GM12891 (cell line): ENCODE results near the gene ZNF234.
"Not testable (repeated sequence)": the region's sequence is repeated elsewhere in the genome, so short reads cannot be mapped to it uniquely, and the experiment has no call there.

Source experiments
- DNase-seq: peaks from one replicate; pipeline ENCODE4 v3.0.0; 2011; ENCODE audit warnings: low spot score; ENCODE audit not compliant: insufficient read length
- FAIRE-seq: peaks from 2 replicates; lab custom pipeline; 2011; peaks lifted over from hg19 to GRCh38; lab: Jason Lieb, UNC
- PAX5 ChIP-seq: IDR thresholded peaks from 2 replicates; pipeline ENCODE4 v1.6.1; 2011; ENCODE audit warnings: low read length, moderate library complexity, mild to moderate bottlenecking; ENCODE audit not compliant: insufficient read depth, severe bottlenecking
- POLR2A ChIP-seq: IDR thresholded peaks from 2 replicates; pipeline ENCODE4 v1.6.1; 2011; ENCODE audit warnings: low read depth, low read length, control low read depth
- POLR2AphosphoS5 ChIP-seq: IDR thresholded peaks from 2 replicates; pipeline ENCODE4 v1.6.1; 2011; ENCODE audit warnings: low read depth, low read length, control low read depth
- POU2F2 ChIP-seq: IDR thresholded peaks from 2 replicates; pipeline ENCODE4 v1.6.1; 2011; ENCODE audit warnings: low read depth, mild to moderate bottlenecking, control low read depth, low read length, moderate library complexity
- SPI1 ChIP-seq: IDR thresholded peaks from 2 replicates; pipeline ENCODE4 v1.6.1; 2011; ENCODE audit warnings: low read depth, low read length, control low read depth
- TAF1 ChIP-seq: IDR thresholded peaks from 2 replicates; pipeline ENCODE4 v1.6.1; 2011; ENCODE audit warnings: low read depth, low read length, control low read depth

The ZNF234 gene

DNA sequence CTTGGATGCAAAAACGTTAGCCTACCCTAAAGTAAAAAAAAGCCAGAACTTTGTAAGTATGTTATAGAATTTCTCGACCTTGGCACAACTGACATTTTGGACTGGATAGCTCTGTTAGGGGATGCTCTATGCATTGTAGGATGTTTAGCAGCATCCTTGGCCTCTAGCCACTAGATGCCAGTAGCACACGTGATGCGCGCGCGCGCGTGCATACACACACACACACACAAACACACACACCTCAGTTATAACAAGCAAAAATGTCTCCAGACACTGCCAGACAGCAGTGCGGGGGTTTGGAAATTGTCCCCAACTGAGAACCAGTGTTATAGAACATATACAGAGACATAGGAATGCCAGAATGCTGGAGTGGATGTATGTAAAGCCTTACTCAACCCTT, 40.8 kb downstream of the ZNF234 start:
- DNase-seq (no peak), FAIRE-seq (no peak)
- TF ChIP-seq POLR2AphosphoS5 (no peak), TAF1 (no peak), PAX5 (no peak), SPI1 (no peak), POU2F2 (no peak), POLR2A (no peak)

DNA sequence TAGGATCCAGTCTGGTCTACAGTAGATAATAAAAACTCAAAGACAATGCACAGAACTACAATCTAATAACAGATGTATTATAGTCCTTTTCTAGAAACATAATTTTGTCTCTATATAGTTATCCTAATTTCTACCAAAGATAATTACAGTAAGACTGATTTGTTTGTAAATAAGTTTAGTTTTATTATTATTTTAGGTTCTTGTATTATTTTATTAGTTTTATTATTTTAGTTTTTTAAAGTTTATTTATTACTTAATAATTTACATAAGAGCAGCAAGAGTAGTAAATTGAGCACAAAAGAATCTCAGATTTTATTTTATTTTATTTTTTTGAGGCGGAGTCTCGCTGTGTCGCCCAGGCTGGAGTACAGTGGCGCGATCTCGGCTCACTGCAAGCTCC, 48.7 kb downstream of the ZNF234 start:
- no peak for TF ChIP-seq TAF1
- no peak for TF ChIP-seq PAX5
- TF ChIP-seq SPI1 = no peak
- no peak for TF ChIP-seq POU2F2
- TF ChIP-seq POLR2AphosphoS5 = no peak
- TF ChIP-seq POLR2A = no peak
- DNase-seq (no peak), FAIRE-seq (no peak)

DNA sequence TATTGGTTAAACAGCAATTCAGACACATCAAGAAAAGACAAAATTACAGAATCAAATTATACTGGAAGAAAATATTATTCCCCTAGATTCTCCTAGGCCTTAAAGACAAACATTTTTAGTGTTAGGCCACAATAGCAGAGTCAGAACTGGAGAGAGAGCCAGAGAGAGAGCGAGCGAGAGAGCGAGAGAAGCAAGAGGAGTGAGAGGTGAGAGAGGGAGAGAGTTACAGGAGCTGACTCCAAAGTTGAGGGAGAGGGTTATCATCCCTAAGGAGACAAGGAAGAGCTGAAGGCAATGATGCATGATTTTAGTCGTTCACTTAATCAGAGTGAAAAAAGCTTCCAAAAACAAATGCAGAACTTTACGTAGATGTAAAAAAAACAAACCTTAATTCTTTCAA, 50.8 kb downstream of the ZNF234 start:
- no peak for DNase-seq
- no peak for FAIRE-seq
- no peak for TF ChIP-seq POU2F2

DNA sequence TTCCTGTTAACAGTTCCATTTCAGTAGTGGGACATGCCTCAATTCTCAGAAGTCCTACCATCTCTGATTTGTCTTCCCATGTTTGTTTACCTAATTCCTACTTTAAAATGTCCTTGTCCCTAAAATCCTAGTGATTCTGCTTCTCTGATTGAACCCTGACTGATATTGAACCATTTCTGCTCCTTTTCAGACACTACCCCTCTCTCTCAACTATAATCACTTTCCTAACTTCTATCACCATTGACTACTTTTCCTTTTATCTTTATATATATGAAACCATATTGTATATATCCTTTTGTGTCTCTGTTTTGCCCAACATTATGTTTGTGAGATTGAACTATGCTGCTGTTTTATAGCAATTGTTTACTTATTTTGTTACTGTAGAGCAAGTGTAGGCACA, 55.4 kb downstream of the ZNF234 start:
- TF ChIP-seq TAF1 (no peak), POLR2A (no peak), SPI1 (no peak), POU2F2 (no peak), PAX5 (no peak), POLR2AphosphoS5 (no peak)
- FAIRE-seq = no peak
- DNase-seq = no peak

DNA sequence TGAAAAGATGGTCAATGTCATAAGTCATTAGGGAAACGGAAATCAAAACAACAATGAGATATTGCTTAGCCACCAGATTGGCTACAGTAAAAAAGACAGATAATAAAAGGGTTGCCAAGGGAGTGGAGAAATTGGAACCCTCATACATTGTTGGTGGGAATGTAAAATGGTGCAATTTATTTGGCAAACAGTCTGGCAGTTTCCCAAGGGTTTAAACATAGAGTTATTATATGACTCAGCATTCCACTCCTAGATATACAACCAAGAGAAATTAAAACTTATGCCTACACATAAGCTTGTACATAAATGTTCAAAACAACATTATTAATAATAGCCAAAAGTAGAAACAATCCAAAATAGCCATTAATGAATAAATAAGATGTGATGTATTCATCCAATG, 61.1 kb downstream of the ZNF234 start:
- no peak for FAIRE-seq

DNA sequence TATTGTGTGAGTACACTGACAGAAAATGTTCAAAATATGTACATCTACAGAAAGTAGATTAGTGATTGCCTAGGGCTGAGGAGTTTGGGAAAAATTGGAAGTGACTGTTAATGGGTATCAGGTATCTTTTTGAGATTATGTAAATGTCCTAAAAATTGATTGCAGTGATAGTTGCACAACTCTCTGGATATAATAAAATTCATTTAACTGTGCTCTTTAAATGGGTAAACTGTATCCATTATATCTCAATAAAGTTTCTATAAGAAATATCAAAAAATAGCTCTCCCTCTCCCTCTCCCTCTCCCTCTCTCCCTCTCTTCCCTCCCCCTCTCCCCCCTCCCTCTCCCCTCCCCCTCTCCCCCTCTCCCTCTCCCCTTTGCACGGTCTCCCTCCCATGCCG, 61.6 kb downstream of the ZNF234 start:
- TF ChIP-seq PAX5 (no peak), TAF1 (no peak), POLR2AphosphoS5 (no peak), SPI1 (no peak), POU2F2 (no peak), POLR2A (no peak)
- no peak for DNase-seq
- FAIRE-seq = no peak

More for the DNA sequence above, 61.1 kb downstream of the ZNF234 start:
- no peak for DNase-seq
- TF ChIP-seq PAX5 (no peak), POLR2AphosphoS5 (no peak), POU2F2 (no peak), SPI1 (no peak), TAF1 (no peak)

DNA sequence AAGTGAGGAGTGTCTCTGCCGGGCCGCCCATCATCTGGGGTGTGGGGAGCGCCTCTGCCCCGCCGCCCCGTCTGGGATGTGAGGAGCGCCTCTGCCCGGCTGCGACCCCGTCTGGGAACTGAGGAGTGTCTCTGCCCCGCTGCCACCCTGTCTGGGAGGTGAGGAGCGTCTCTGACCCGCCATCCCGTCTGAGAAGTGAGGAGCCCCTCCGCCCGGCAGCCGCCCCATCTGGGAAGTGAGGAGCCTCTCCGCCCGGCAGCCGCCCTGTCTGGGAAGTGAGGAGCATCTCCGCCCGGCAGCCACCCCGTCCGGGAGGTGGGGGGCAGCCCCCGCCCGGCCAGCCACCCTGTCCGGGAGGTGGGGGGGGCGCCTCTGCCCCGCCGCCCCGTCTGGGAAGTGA, 62.5 kb downstream of the ZNF234 start:
- DNase-seq, FAIRE-seq: not testable (repeated sequence)

DNA sequence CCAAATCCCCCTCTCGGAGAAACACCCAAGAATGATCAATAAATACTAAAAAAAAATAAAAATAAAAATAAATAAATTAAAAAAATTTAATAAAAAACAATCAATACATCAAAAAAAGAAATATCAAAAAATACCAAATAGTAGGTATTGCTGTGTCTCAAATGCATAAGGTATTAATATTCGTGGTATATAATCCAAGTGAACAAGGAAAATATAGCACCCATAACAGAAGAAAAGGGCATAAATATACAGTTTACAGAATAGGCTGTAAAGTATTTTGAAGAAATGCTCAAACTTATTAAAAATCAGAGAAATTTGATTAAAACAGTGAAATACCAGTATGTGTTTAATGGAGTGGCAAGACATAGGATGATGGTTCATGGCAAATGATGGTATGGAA, 63.4 kb downstream of the ZNF234 start:
- TF ChIP-seq PAX5 = no peak
- TF ChIP-seq SPI1 = no peak
- TF ChIP-seq POU2F2 = no peak
- no peak for TF ChIP-seq POLR2AphosphoS5
- TF ChIP-seq POLR2A = no peak
- no peak for TF ChIP-seq TAF1
- DNase-seq = no peak
- FAIRE-seq = no peak

DNA sequence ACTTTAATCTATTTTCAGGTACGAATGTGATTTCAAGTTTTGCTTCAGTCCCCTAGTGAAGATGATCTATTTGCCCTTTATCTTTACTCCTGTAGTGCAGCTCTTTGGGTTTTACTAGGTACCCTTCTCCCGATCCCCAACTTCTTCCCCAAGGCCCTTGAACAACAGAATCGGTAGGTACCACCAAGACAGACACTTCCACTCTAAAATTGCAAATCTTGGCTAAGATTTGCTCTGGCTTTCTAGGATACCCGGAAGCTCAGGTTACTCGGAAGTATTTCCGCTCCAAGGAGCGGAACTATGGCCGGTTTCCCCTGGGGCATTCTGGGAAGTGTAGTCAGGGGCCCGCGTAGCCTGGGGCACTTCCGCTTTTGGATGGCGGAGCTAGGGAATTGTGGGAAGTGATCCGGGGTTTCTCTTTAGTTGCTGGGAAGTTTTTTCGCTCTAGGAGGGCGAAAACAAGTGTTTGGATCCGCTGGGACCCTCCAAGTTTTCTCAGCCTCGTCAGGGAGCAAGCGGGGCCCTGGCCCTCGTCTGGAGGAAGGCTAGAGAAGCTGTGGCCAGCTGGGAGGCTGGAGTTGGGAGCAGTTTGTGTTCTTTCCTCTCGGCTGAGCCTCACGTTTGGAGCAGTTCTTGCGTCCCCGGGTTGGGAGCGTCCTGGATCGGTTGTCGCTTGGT, 65.9 kb downstream of the ZNF234 start:
- 0 out of 2 replicates have a peak, but pooled peaks have one; percentile 43 for TF ChIP-seq POU2F2
- peak; percentile 75 for TF ChIP-seq TAF1
- TF ChIP-seq POLR2A = peak; percentile 59
- peak; percentile 49; the same call in 1 of the 2 replicates for TF ChIP-seq POLR2AphosphoS5
- peak; percentile 92 for TF ChIP-seq PAX5
- TF ChIP-seq SPI1 = peak; percentile 95
- DNase-seq = peak; percentile 52
- FAIRE-seq = peak; percentile 98
